OCI-LY3 (cell line): ENCODE measurements around the gene PIGM.

Source experiments
- EZH2phosphoT487 ChIP-seq: fragments of 200-600 bp; shearing (Covaris generic); IDR thresholded peaks from 2 replicates; pipeline ENCODE4 v1.6.1; 2018; ENCODE audit warnings: antibody characterized with exemption, mixed run types, low read depth
- TF ChIP-seq, protein P1 (sequence below): fragments of 200-600, 300-600 bp; sonication (generic); IDR thresholded peaks from 2 replicates; pipeline ENCODE4 v1.5.1; 2014; ENCODE audit warnings: antibody characterized with exemption, low read length, low read depth

DNA sequence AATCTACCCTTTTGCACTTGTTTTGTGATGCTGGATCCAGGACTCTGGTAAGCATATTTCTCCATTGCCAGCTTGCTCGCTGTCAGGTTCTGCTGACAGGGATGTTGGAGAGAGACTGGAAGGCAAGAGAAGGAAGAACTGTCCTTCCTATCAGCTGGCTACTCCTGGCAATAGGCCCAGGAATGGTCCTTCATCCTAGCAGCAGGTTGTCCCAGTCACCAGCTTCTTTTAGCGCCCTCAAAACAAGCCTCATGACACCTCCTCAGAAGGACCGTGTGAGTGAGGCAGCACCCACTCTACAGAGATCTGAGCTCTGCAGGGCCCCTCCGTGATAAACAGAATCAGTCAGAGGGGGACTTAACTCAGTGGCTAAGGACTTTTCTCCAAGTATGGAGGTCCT lies 44.6 kb downstream of the PIGM start:
- TF ChIP-seq, protein P1, sequence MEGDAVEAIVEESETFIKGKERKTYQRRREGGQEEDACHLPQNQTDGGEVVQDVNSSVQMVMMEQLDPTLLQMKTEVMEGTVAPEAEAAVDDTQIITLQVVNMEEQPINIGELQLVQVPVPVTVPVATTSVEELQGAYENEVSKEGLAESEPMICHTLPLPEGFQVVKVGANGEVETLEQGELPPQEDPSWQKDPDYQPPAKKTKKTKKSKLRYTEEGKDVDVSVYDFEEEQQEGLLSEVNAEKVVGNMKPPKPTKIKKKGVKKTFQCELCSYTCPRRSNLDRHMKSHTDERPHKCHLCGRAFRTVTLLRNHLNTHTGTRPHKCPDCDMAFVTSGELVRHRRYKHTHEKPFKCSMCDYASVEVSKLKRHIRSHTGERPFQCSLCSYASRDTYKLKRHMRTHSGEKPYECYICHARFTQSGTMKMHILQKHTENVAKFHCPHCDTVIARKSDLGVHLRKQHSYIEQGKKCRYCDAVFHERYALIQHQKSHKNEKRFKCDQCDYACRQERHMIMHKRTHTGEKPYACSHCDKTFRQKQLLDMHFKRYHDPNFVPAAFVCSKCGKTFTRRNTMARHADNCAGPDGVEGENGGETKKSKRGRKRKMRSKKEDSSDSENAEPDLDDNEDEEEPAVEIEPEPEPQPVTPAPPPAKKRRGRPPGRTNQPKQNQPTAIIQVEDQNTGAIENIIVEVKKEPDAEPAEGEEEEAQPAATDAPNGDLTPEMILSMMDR: no peak
- no peak for TF ChIP-seq EZH2phosphoT487
